Sciatic nerve (tissue), 2 donors: Measurements from ENCODE around the gene KMT2D. TPM values are rescaled to one million over a fixed set of nuclear protein-coding genes. Genes with fewer than 3 reads are reported as not detected.
A peak's percentile ranks its signal among the peaks of the same experiment; 100 is the strongest.

ENCODE experiments used
- ATAC-seq: fragments of 200-7000 bp; cut with Tn5 transposase; one replicate; pipeline ENCODE4 v1.9.1; 2020; ENCODE audit warnings: mild to moderate bottlenecking, moderate library complexity
- DNase-seq: peaks from one replicate; pipeline ENCODE4 v3.0.0-alpha.2; 2020; ENCODE audit warnings: low spot score
- intact Hi-C: fragments of 100-400 bp; cut with DNase I; formaldehyde crosslinking; loops from one replicate; pipeline ENCODE4 v1.14.2; 2022
- total RNA-seq: library from RNA; stranded (reverse); fragmentation: NEBNext Ultra II Directional; extraction: Animal tissue kit (Norgen Biotek cat#: 25700); gene quantifications from one replicate; pipeline ENCODE4 v1.2.1, GENCODE V29; 2021
- donor health status: DM: no; HTN: no; CAD: no.
- donor health status: DM: no; HTN: no; CAD: no.

The KMT2D gene, protein sequence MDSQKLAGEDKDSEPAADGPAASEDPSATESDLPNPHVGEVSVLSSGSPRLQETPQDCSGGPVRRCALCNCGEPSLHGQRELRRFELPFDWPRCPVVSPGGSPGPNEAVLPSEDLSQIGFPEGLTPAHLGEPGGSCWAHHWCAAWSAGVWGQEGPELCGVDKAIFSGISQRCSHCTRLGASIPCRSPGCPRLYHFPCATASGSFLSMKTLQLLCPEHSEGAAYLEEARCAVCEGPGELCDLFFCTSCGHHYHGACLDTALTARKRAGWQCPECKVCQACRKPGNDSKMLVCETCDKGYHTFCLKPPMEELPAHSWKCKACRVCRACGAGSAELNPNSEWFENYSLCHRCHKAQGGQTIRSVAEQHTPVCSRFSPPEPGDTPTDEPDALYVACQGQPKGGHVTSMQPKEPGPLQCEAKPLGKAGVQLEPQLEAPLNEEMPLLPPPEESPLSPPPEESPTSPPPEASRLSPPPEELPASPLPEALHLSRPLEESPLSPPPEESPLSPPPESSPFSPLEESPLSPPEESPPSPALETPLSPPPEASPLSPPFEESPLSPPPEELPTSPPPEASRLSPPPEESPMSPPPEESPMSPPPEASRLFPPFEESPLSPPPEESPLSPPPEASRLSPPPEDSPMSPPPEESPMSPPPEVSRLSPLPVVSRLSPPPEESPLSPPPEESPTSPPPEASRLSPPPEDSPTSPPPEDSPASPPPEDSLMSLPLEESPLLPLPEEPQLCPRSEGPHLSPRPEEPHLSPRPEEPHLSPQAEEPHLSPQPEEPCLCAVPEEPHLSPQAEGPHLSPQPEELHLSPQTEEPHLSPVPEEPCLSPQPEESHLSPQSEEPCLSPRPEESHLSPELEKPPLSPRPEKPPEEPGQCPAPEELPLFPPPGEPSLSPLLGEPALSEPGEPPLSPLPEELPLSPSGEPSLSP (N-terminal part only)
- 123 TPM for total RNA-seq

- ATAC-seq = peak; percentile 91
- intact Hi-C loops = loop anchor here (10.0 kb wide), 2 partner anchors 64 to 174 kb away; no protein-coding TSS in a partner anchor
- peak; percentile 95 for DNase-seq
These were observed at the start of gene KMT2D for GRCh38 chr12:49060237-49061156. KMT2D (minus strand) TSS chr12:49060794; CDS start chr12:49055324, 5,470 bp downstream.

DNA sequence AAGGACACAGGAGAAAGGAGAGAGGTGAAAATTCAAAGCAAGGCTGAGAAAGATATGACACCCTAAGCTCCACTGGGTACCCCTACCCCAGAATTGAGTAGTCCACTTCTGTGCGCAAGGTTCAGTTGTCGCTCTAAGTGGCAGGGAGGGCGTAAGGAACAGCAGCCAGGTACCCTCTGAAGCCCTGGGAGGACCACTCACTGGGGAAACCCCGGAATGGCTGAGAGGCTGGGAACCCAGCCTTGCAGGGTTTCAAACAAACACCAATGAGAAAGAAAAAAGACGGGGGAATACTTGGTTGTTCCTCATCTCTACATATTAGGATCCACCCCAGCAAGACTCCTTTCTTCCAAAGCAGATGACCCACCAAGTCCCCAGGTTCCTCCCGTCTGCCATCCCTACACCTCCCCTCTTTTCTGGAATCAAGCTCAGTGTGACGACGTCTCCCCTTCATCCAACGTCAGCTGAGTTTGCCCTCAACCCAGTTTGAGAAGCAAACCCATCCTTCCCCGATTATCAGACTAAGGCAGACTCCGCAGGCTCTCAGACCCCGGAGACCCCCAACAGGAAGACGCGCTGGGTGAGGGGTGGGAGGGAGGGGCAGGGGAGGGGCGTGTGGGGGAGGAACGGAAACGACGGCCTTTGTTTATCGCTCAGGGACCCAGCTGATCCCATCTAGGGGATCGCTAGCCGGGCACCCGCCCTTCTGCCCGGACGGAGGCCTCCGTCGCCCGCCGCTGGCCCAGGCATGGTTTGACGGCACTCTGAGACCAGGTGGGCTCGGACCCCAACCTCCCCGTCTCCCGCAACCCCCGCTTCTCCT lies 49.3 kb upstream of the KMT2D start:
- ATAC-seq (peak; percentile 57), DNase-seq (no peak)
- intact Hi-C loops = no loop called here

- intact Hi-C loops = no loop called here
- ATAC-seq (peak; percentile 78), DNase-seq (peak; percentile 79)
These were observed 48.4 kb upstream of the KMT2D start for GRCh38 chr12:49108958-49109404.

DNA sequence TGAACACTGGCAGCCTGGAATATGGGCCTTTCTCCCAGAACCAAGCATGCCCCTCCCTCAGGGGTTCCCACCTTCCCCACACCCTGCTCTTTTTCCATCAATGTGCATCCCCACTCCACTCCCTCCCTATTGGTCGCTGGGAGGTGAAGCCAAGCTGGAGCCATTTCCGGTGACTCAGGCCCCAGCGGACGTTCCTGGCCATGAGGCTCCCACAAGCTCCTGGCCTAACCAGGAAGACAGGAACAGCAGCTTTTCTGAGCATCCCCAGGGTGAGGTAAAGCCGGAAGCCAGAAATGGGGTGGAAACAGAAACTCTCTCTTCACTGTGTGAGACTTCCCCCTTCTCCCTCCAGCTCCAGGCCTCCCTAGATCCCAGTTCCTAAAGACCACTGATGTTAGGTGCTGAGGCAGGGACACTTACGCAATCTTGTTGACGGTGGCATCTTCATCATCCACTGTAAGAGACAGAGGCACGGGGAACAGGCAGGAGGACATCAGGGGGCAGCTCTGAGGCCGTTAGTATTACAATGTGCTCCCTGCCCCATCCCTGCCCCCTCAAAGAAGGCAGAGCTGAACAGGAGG lies 45.0 kb upstream of the KMT2D start:
- intact Hi-C loops = no loop called here
- ATAC-seq = no peak
- DNase-seq = no peak

GRCh38 chr12:49104822-49105221 lies 44.2 kb upstream of the KMT2D start:
- no peak for ATAC-seq
- intact Hi-C loops = no loop called here

DNA sequence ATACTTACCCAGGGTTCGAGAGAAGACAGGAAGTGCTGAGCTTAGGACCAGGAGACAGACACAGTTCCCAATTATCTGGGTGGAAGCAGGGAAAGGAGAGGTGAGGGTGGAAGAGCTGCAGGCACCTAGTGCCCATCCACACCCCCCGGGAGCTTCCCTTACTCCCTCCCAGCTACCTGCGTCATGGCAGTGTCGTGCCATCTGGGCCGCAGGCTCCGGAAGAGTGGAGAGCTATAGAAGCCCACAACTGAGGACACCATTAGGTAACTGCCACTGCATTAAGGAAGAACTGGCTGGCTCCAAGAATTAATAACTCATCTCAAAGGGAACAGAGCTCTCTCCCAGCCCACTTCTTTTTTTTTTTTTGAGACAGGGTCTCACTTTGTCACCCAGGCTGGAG lies 39.8 kb upstream of the KMT2D start:
- intact Hi-C loops = no loop called here
- ATAC-seq (no peak), DNase-seq (no peak)

More at GRCh38 chr12:49104822-49105221, 44.2 kb upstream of the KMT2D start:
- no peak for DNase-seq

GRCh38 chr12:49098703-49099102 lies 38.1 kb upstream of the KMT2D start:
- DNase-seq (no peak), ATAC-seq (no peak)
- intact Hi-C loops = no loop called here

DNA sequence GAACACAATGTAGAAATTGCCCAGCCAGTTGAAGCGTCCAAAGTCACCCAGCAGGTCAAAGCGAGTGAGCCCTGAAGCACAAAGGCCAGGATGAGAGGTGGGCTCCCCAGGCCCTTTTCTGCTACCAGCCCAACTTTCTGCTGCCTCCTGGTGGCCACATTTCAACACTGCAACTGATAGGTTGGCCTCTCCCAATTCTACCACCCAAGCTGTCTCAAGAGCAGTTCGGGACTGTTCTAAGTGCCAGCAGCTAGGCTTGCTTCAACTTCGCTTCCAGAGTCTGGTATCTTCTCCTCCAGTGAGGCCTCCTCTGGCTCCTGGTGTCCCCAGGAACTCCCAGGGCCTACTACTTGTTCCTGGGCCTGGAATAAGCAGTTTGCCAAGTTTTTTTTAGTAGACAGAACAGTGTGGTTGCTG lies 37.4 kb upstream of the KMT2D start:
- intact Hi-C loops = no loop called here
- ATAC-seq (peak; percentile 29), DNase-seq (peak; percentile 78)

DNA sequence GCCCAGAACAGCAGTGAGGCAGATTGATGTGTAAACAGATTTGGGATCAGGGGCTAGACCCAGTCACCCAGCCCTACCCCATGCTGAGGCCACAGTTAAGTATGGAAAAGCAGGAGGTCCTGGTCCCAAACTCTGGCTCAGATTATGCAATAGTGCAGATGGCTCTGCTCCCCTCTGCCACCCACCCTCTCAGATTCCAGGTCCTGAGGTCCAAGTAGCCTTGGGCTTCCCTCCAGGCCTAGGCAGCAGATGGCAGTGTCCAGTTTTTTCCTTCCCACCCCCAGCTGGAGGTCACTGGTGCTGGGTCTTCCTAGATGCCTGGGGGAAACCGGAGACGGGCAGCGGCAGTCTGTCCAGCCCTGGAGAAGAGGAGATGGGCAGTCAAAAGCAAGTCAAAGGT lies 36.8 kb upstream of the KMT2D start:
- intact Hi-C loops = no loop called here
- no peak for DNase-seq
- no peak for ATAC-seq

DNA sequence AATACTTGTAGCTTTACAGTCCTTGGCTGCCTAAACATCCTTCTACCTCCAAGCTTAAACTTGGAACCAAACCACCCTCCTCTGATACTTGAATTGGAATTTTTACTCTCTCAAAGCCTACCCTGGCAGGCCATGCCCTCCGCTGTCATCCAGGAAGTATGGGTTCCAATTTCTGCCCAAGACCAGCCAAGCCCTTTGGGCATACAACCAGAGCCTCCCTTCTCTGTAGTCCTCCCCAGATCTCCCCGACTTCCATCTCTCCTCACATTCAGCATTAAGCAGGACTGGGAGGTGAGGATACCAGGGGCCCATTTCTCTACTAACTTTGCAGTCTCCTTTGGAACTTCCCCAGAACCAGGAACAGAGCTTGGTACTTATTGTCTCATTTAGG lies 34.4 kb upstream of the KMT2D start:
- intact Hi-C loops = no loop called here
- no peak for ATAC-seq
- DNase-seq = no peak

- DNase-seq (peak; percentile 86), ATAC-seq (peak; percentile 43)
- intact Hi-C loops = no loop called here
These were observed 33.8 kb upstream of the KMT2D start, which contains the start of gene DHH for GRCh38 chr12:49094160-49094974. DHH (minus strand) TSS chr12:49094801; CDS start chr12:49094512, 289 bp downstream.

DNA sequence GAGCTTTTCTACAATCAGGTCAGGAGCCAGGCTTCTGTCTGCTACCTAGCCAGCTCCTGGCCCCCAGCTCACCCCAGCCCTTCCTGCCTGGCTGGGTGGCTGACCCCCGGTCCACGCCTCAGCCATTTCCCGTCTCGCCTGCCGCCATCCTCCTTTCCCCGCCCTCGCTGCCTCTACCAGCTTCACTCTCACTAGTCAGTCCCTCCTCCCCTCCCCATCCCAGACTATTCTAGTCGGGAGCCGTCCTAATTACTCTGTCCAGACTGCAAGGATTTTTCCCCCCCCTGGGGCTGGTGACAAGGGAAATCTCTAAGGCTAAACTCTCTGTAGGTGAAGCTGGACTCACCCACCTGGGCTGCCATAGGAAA lies 33.2 kb upstream of the KMT2D start:
- intact Hi-C loops = no loop called here
- ATAC-seq = no peak
- no peak for DNase-seq

DNA sequence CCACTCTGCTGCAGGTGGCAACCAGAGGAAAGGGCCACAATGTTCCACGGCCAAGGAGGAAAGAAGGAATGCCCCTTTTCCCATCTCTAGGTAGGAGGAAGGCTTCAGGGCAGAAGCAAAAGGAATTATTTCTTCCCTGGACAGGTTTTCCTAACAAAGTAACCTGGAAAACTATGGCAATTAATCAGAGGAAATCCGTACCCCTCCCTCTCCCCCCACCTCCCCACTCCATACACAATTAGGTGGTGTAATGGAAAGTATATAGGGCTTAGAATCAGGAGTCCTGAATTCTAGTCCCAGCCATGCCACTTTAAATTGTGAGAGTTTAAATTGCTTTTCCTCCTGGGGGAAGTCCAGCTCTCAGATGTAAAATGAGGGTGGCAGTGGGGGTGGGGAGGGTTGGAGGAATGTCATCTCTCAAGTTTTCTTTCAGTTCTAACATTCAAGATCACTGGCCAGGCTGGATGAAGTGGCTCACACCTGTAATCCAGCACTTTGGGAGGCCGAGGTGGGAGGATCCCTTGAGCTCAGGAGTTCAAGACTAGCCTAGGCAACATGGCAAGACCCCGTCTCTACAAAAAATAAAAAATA lies 32.3 kb upstream of the KMT2D start:
- intact Hi-C loops = no loop called here
- no peak for DNase-seq

DNA sequence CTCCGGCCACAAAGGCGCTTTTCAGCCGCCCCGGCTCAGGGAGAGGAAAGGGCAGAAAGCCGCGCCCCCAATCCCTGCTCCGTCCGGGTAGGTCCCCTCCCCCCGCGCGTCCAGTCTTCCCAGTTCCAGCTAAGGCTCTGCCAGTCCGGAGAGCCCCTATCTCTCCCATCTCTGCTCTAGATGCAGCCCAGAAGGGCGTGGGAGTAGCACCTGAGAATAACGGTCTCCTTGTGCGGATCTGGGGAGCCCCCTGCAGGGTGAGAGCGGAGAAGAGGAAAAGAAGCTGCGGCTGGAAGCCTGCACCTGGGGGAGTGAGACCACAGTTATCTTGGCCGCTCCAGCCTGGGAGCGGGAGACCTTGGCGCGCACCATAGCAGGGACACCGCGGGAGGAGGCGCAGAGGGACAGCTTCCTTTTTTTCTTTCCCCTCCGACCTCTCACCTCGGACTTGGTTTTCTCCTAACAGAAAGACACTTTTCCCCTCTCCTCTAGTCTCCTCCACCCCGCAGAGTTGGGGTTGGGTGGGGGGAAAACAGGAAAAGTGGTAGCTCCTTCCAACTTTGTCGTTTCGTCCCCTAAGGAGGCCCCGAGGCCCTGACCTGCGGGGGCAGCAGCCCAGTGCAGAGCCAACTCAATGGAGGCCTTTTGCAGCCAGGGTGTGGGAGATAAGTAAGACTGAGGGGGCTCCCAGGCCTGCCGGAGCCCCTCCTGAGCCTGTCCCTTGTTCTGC lies 31.7 kb upstream of the KMT2D start:
- peak; percentile 66 for ATAC-seq
- intact Hi-C loops = no loop called here
- DNase-seq = peak; percentile 89

More for the DNA sequence above, 32.3 kb upstream of the KMT2D start:
- ATAC-seq = no peak

- intact Hi-C loops = no loop called here
- ATAC-seq = no peak
- DNase-seq = no peak
These were observed 31.2 kb upstream of the KMT2D start for GRCh38 chr12:49091836-49092085.
